ENCODE data around the gene CAVIN2.

The CAVIN2 gene

DNA sequence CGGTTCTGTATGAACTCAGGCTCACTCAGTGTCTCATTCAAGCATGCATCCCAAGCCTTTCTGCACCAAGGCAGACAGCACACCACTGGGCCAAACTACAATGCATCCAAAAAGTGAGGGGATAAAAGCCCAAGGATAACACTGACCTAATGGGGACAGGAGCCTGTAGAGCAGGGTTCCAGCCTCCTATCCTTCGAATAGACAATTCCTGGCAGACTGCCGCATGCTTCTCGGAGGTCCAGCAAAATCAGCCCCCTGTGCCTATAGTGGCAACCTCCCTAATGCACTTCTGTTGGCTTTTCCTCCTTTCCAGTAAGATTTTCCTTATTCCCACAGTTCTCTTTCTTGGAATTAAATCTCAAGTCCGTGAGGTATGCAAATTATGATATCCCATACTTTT is 44.8 kb upstream of the CAVIN2 start:
- no peak overlapping the region for H3K4me3 ChIP-seq
- H3K27ac ChIP-seq: no peak overlapping the region
- H3K27me3 ChIP-seq: no peaks in the 10 kb centered on the region
- no peak for DNase-seq
- H3K9me3 ChIP-seq: no peaks in the 10 kb centered on the region
- peaks cover 0 to 3% (median 0%) of the 10 kb centered on the region in 4 donors for H3K4me1 ChIP-seq
- intact Hi-C loops (cut with DNase I; ENCODE audit: low total_unique reads): no loop called here
- TF ChIP-seq CTCF (IDR thresholded peaks at IDR 0.05): no peak
- H3K36me3 ChIP-seq: no peaks in the 10 kb centered on the region

DNA sequence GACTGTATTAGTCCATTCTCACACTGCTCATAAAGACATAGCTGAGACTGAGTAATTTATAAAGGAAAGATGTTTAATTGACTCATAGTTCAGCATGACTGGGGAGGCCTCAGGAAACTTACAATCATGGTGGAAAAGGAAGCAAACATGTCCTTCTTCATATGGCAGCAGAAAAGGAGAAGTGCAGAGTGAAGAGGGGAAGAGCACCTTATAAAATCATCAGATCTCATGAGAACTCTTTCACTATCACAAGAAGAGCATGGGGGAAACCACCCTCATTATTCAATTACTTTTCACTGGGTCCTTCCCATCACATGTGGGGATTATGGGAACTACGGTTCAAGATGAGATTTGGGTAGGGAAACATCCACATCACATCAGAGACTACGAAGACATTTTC is 43.0 kb upstream of the CAVIN2 start:
- intact Hi-C loops (cut with DNase I; ENCODE audit: low total_unique reads): no loop called here

GRCh38 chr2:191888400-191889166 is 41.7 kb upstream of the CAVIN2 start:
- Histone ChIP-seq H3K4me3 (no peak overlapping the region), H3K27me3 (no peaks in the 10 kb centered on the region), H3K27ac (no peak overlapping the region), H3K36me3 (no peaks in the 10 kb centered on the region), H3K4me1 (no peaks in the 10 kb centered on the region), H3K9me3 (no peaks in the 10 kb centered on the region)
- TF ChIP-seq CTCF (IDR thresholded peaks at IDR 0.05): no peak
- DNase-seq: no peak
- intact Hi-C loops (cut with DNase I; ENCODE audit: low total_unique reads): no loop called here

More for the DNA sequence above, 43.0 kb upstream of the CAVIN2 start:
- TF ChIP-seq CTCF (IDR thresholded peaks at IDR 0.05): no peak
- Histone ChIP-seq H3K27ac (no peak overlapping the region), H3K4me1 (peaks cover 0 to 2% (median 0%) of the 10 kb centered on the region in 4 donors), H3K9me3 (no peaks in the 10 kb centered on the region), H3K4me3 (no peak overlapping the region), H3K27me3 (no peaks in the 10 kb centered on the region), H3K36me3 (no peaks in the 10 kb centered on the region)
- no peak for DNase-seq

GRCh38 chr2:191885650-191886049 is 38.8 kb upstream of the CAVIN2 start:
- Histone ChIP-seq H3K36me3 (no peaks in the 10 kb centered on the region), H3K4me1 (no peaks in the 10 kb centered on the region), H3K27me3 (no peaks in the 10 kb centered on the region), H3K4me3 (no peak overlapping the region), H3K9me3 (no peaks in the 10 kb centered on the region), H3K27ac (no peak overlapping the region)
- TF ChIP-seq CTCF (IDR thresholded peaks at IDR 0.05): no peak
- intact Hi-C loops (cut with DNase I; ENCODE audit: low total_unique reads): no loop called here
- DNase-seq: no peak

GRCh38 chr2:191885098-191885497 is 38.2 kb upstream of the CAVIN2 start:
- no peak for DNase-seq
- no peaks in the 10 kb centered on the region for H3K4me1 ChIP-seq
- TF ChIP-seq CTCF (IDR thresholded peaks at IDR 0.05): no peak
- no peak overlapping the region for H3K27ac ChIP-seq
- intact Hi-C loops (cut with DNase I; ENCODE audit: low total_unique reads): no loop called here
- H3K4me3 ChIP-seq: no peak overlapping the region
- no peaks in the 10 kb centered on the region for H3K27me3 ChIP-seq
- H3K36me3 ChIP-seq: no peaks in the 10 kb centered on the region
- H3K9me3 ChIP-seq: no peaks in the 10 kb centered on the region

Measured in tibial artery (tissue), 4 donors.